Measurements from ENCODE around the gene DGKA. TPM values are rescaled to one million over a fixed set of nuclear protein-coding genes. Genes with fewer than 3 reads are reported as not detected.
"Not testable (repeated sequence)": the region's sequence is repeated elsewhere in the genome, so short reads cannot be mapped to it uniquely, and the experiment has no call there.

Gene DGKA
- total and polyA plus RNA-seq, 7 experiments from 2014 or later, result 259 to 1,507 (median 895) TPM

GRCh38 chr12:55981882-55982281 lies 50.9 kb downstream of the DGKA start:
- ChIA-PET POLR2A (interaction anchor here (0.6 to 5.6 kb wide), 5 partner anchors 7 to 664 kb away, joined by 3 to 36 read pairs (median 5); partner anchors contain the start of gene RAB5B), CTCF (interaction anchor here (0.6 to 1.1 kb wide), 4 partner anchors 12 to 286 kb away, joined by 3 read pairs; partner anchors contain the start of gene ZC3H10)
- Mint-ChIP-seq H3K36me3 (peaks cover 0 to 28% (median 3%) of the 10 kb centered on the region in 5 donors), H3K4me1 (peaks cover 19 to 47% (median 38%) of the 10 kb centered on the region in 7 donors), H3K27ac (peak overlapping the region in 1 of 9 donors; percentile 65)
- H3K27me3 Mint-ChIP-seq; H3K4me1 ChIP-seq (ENCODE audit: control insufficient read depth in 2 of 2, insufficient read depth in 2 of 2, low read length in 2 of 2); H3K4me3 Mint-ChIP-seq; H3K27ac ChIP-seq (ENCODE audit: low read depth, low read length); H3K27me3 ChIP-seq (ENCODE audit: control insufficient read depth in 2 of 2, insufficient read depth in 2 of 2, low read length in 2 of 2); DNase-seq; intact Hi-C loops (cut with micrococcal nuclease); H3K9me3 Mint-ChIP-seq; ATAC-seq; H3K4me3 ChIP-seq (ENCODE audit: low read length); H3K9me3 ChIP-seq (ENCODE audit: control insufficient read depth in 2 of 3, low read length in 3 of 3): not testable (repeated sequence)
- peaks cover 0 to 37% (median 11%) of the 10 kb centered on the region in 3 experiments for H3K36me3 ChIP-seq (ENCODE audit: control insufficient read depth in 2 of 3, insufficient read depth in 3 of 3, low read length in 3 of 3)

- peaks cover 0 to 42% (median 11%) of the 10 kb centered on the region in 3 experiments for H3K36me3 ChIP-seq (ENCODE audit: control insufficient read depth in 2 of 3, insufficient read depth in 3 of 3, low read length in 3 of 3)
- ATAC-seq, result no peak
- no peaks in the 10 kb centered on the region for H3K9me3 ChIP-seq (ENCODE audit: control insufficient read depth in 2 of 3, low read length in 3 of 3)
- no peak for DNase-seq
- Mint-ChIP-seq H3K27ac (peak overlapping the region in 1 of 9 donors; percentile 84), H3K4me3 (no peak overlapping the region), H3K4me1 (peaks cover 15 to 42% (median 32%) of the 10 kb centered on the region in 7 donors), H3K36me3 (peaks cover 0 to 28% (median 3%) of the 10 kb centered on the region in 5 donors), H3K9me3 (no peaks in the 10 kb centered on the region), H3K27me3 (no peaks in the 10 kb centered on the region)
- no peaks in the 10 kb centered on the region for H3K4me1 ChIP-seq (ENCODE audit: control insufficient read depth in 2 of 2, insufficient read depth in 2 of 2, low read length in 2 of 2)
- CTCF ChIA-PET, result interaction anchor here (0.6 to 1.1 kb wide), 6 partner anchors 12 to 244 kb away, joined by 3 to 5 read pairs (median 3); partner anchors contain the start of genes DGKA and ZC3H10
- no peak overlapping the region for H3K4me3 ChIP-seq (ENCODE audit: low read length)
- H3K27me3 ChIP-seq (ENCODE audit: control insufficient read depth in 2 of 2, insufficient read depth in 2 of 2, low read length in 2 of 2), result no peaks in the 10 kb centered on the region
- intact Hi-C loops (cut with micrococcal nuclease), result no loop called here
- POLR2A ChIA-PET, result interaction anchor here (1.0 to 5.6 kb wide), 4 partner anchors 8 to 164 kb away, joined by 3 to 36 read pairs (median 4); partner anchors contain the start of genes ORMDL2, RAB5B and SARNP
- H3K27ac ChIP-seq (ENCODE audit: low read depth, low read length), result no peak overlapping the region
These were observed 51.5 kb downstream of the DGKA start for GRCh38 chr12:55982319-55982936.

GRCh38 chr12:55983232-55983842 lies 52.4 kb downstream of the DGKA start:
- H3K36me3 Mint-ChIP-seq, result peaks cover 0 to 26% (median 2%) of the 10 kb centered on the region in 5 donors
- no peak overlapping the region for H3K4me3 ChIP-seq (ENCODE audit: low read length)
- peaks cover 8 to 33% (median 24%) of the 10 kb centered on the region in 7 donors for H3K4me1 Mint-ChIP-seq
- CTCF ChIA-PET, result interaction anchor here (0.7 to 4.0 kb wide), 5 partner anchors 9 to 266 kb away, joined by 3 to 27 read pairs (median 4); partner anchors contain the start of gene RAB5B
- no peaks in the 10 kb centered on the region for H3K9me3 Mint-ChIP-seq
- H3K4me3 Mint-ChIP-seq, result no peak overlapping the region
- intact Hi-C loops (cut with micrococcal nuclease), result no loop called here
- no peaks in the 10 kb centered on the region for H3K27me3 Mint-ChIP-seq
- H3K4me1 ChIP-seq (ENCODE audit: control insufficient read depth in 2 of 2, insufficient read depth in 2 of 2, low read length in 2 of 2), result no peaks in the 10 kb centered on the region
- no peak overlapping the region for H3K27ac ChIP-seq (ENCODE audit: low read depth, low read length)
- H3K27me3 ChIP-seq (ENCODE audit: control insufficient read depth in 2 of 2, insufficient read depth in 2 of 2, low read length in 2 of 2), result no peaks in the 10 kb centered on the region
- DNase-seq (no peak), ATAC-seq (no peak)
- H3K36me3 ChIP-seq (ENCODE audit: control insufficient read depth in 2 of 3, insufficient read depth in 3 of 3, low read length in 3 of 3), result peaks cover 0 to 46% (median 11%) of the 10 kb centered on the region in 3 experiments
- peak overlapping the region in 1 of 9 donors; percentile 43 for H3K27ac Mint-ChIP-seq
- POLR2A ChIA-PET, result interaction anchor here (1.0 to 5.6 kb wide), 4 partner anchors 9 to 165 kb away, joined by 3 to 36 read pairs (median 4); partner anchors contain the start of genes ORMDL2, RAB5B and SARNP
- H3K9me3 ChIP-seq (ENCODE audit: control insufficient read depth in 2 of 3, low read length in 3 of 3), result no peaks in the 10 kb centered on the region

- ChIA-PET CTCF (interaction anchor here (1.2 to 4.0 kb wide), 4 partner anchors 9 to 29 kb away, joined by 3 to 27 read pairs (median 5); partner anchors contain the start of gene RAB5B), POLR2A (interaction anchor here (1.0 to 5.6 kb wide), 5 partner anchors 10 to 155 kb away, joined by 3 to 36 read pairs (median 5); partner anchors contain the start of genes DNAJC14 and RAB5B)
- no peaks in the 10 kb centered on the region for H3K27me3 Mint-ChIP-seq
- ATAC-seq (no peak), DNase-seq (no peak)
- Histone ChIP-seq H3K27me3 (ENCODE audit: control insufficient read depth in 2 of 2, insufficient read depth in 2 of 2, low read length in 2 of 2) (no peaks in the 10 kb centered on the region), H3K4me3 (ENCODE audit: low read length) (no peak overlapping the region), H3K9me3 (ENCODE audit: control insufficient read depth in 2 of 3, low read length in 3 of 3) (no peaks in the 10 kb centered on the region), H3K36me3 (ENCODE audit: control insufficient read depth in 2 of 3, insufficient read depth in 3 of 3, low read length in 3 of 3) (peaks cover 0 to 54% (median 15%) of the 10 kb centered on the region in 3 experiments), H3K4me1 (ENCODE audit: control insufficient read depth in 2 of 2, insufficient read depth in 2 of 2, low read length in 2 of 2) (no peaks in the 10 kb centered on the region), H3K27ac (ENCODE audit: low read depth, low read length) (no peak overlapping the region)
- H3K4me3 Mint-ChIP-seq, result no peak overlapping the region
- peaks cover 6 to 21% (median 12%) of the 10 kb centered on the region in 7 donors for H3K4me1 Mint-ChIP-seq
- H3K36me3 Mint-ChIP-seq, result peaks cover 0 to 28% (median 5%) of the 10 kb centered on the region in 5 donors
- no peaks in the 10 kb centered on the region for H3K9me3 Mint-ChIP-seq
- intact Hi-C loops (cut with micrococcal nuclease), result no loop called here
- no peak overlapping the region for H3K27ac Mint-ChIP-seq
These were observed 53.9 kb downstream of the DGKA start for GRCh38 chr12:55984861-55985260.

- DNase-seq, result no peak
- peak overlapping the region in 1 of 9 donors; percentile 20 for H3K27ac Mint-ChIP-seq
- H3K27me3 ChIP-seq (ENCODE audit: control insufficient read depth in 2 of 2, insufficient read depth in 2 of 2, low read length in 2 of 2), result no peaks in the 10 kb centered on the region
- H3K4me1 ChIP-seq (ENCODE audit: control insufficient read depth in 2 of 2, insufficient read depth in 2 of 2, low read length in 2 of 2), result no peaks in the 10 kb centered on the region
- intact Hi-C loops (cut with micrococcal nuclease), result no loop called here
- ATAC-seq, result no peak
- H3K9me3 ChIP-seq (ENCODE audit: control insufficient read depth in 2 of 3, low read length in 3 of 3), result no peaks in the 10 kb centered on the region
- H3K4me3 ChIP-seq (ENCODE audit: low read length), result no peak overlapping the region
- peaks cover 2 to 54% (median 16%) of the 10 kb centered on the region in 3 experiments for H3K36me3 ChIP-seq (ENCODE audit: control insufficient read depth in 2 of 3, insufficient read depth in 3 of 3, low read length in 3 of 3)
- no peaks in the 10 kb centered on the region for H3K9me3 Mint-ChIP-seq
- CTCF ChIA-PET, result interaction anchor here (0.7 to 4.0 kb wide), 3 partner anchors 10 to 156 kb away, joined by 3 to 27 read pairs (median 3); partner anchors contain the start of gene DNAJC14
- no peak overlapping the region for H3K4me3 Mint-ChIP-seq
- H3K27me3 Mint-ChIP-seq, result no peaks in the 10 kb centered on the region
- H3K4me1 Mint-ChIP-seq, result peaks cover under 1 to 17% (median 8%) of the 10 kb centered on the region in 7 donors
- H3K27ac ChIP-seq (ENCODE audit: low read depth, low read length), result no peak overlapping the region
- POLR2A ChIA-PET, result interaction anchor here (1.2 to 5.6 kb wide), 4 partner anchors 10 to 155 kb away, joined by 3 to 36 read pairs (median 6); partner anchors contain the start of genes DNAJC14 and RAB5B
- H3K36me3 Mint-ChIP-seq, result peaks cover 0 to 31% (median 7%) of the 10 kb centered on the region in 5 donors
These were observed 54.4 kb downstream of the DGKA start for GRCh38 chr12:55985341-55985740.

- ChIA-PET POLR2A (interaction anchor here (1.0 to 5.6 kb wide), 3 partner anchors 10 to 27 kb away, joined by 3 to 36 read pairs (median 3); partner anchors contain the start of gene RAB5B), CTCF (interaction anchor here (0.7 to 4.0 kb wide), 3 partner anchors 10 to 174 kb away, joined by 3 to 27 read pairs (median 3); partner anchors contain the start of gene DNAJC14)
- peaks cover 0 to 35% (median 12%) of the 10 kb centered on the region in 5 donors for H3K36me3 Mint-ChIP-seq
- H3K9me3 Mint-ChIP-seq; H3K4me3 ChIP-seq (ENCODE audit: low read length); DNase-seq; ATAC-seq; H3K27me3 ChIP-seq (ENCODE audit: control insufficient read depth in 2 of 2, insufficient read depth in 2 of 2, low read length in 2 of 2); H3K27me3 Mint-ChIP-seq; H3K9me3 ChIP-seq (ENCODE audit: control insufficient read depth in 2 of 3, low read length in 3 of 3); intact Hi-C loops (cut with micrococcal nuclease); H3K4me3 Mint-ChIP-seq; H3K4me1 ChIP-seq (ENCODE audit: control insufficient read depth in 2 of 2, insufficient read depth in 2 of 2, low read length in 2 of 2); H3K27ac ChIP-seq (ENCODE audit: low read depth, low read length): not testable (repeated sequence)
- peak overlapping the region in 2 of 9 donors; percentile 19 to 21 for H3K27ac Mint-ChIP-seq
- H3K36me3 ChIP-seq (ENCODE audit: control insufficient read depth in 2 of 3, insufficient read depth in 3 of 3, low read length in 3 of 3), result peaks cover 8 to 55% (median 13%) of the 10 kb centered on the region in 3 experiments
- H3K4me1 Mint-ChIP-seq, result peaks cover 0 to 12% (median 6%) of the 10 kb centered on the region in 7 donors
These were observed 55.0 kb downstream of the DGKA start for GRCh38 chr12:55985976-55986375.
